WTC11 (cell line): Measurements from ENCODE around the gene RPS21. TPM values are rescaled to one million over a fixed set of nuclear protein-coding genes. Genes with fewer than 3 reads are reported as not detected.

Source experiments
- ATAC-seq: fragments of 200-7000 bp; cut with Tn5 transposase; 2 replicates; pipeline ENCODE4 v1.10.0; 2021; ENCODE audit warnings: mild to moderate bottlenecking, moderate library complexity
- CTCF ChIA-PET: fragments of 300-600 bp; sonication (Branson Sonifier 250); formaldehyde crosslinking; loops from one replicate; lab custom pipeline; 2021; ENCODE audit warnings: antibody characterized with exemption; lab: Charles Lee
- POLR2A ChIA-PET: fragments of 350-600 bp; sonication (Branson Sonifier 250); formaldehyde crosslinking; loops from one replicate; lab custom pipeline; 2021; ENCODE audit warnings: antibody characterized with exemption; lab: Charles Lee
- DNase-seq: peaks from one replicate; pipeline ENCODE4 v3.0.0; 2021; ENCODE audit warnings: low spot score
- H3K27ac Mint-ChIP-seq: 2 replicates; pipeline ENCODE4 v1.8.0; 2021; ENCODE audit warnings: mixed read lengths
- H3K27me3 Mint-ChIP-seq: 2 replicates; pipeline ENCODE4 v1.8.0; 2021; ENCODE audit warnings: low read depth, mild to moderate bottlenecking, moderate library complexity, mixed read lengths
- H3K36me3 Mint-ChIP-seq: 2 replicates; pipeline ENCODE4 v1.8.0; 2021; ENCODE audit warnings: mixed read lengths
- H3K4me1 Mint-ChIP-seq: 2 replicates; pipeline ENCODE4 v1.8.0; 2022; ENCODE audit warnings: mixed read lengths
- H3K4me3 Mint-ChIP-seq: 2 replicates; pipeline ENCODE4 v1.8.0; 2021; ENCODE audit warnings: mild to moderate bottlenecking, moderate library complexity, mixed read lengths
- H3K9me3 Mint-ChIP-seq: 2 replicates; pipeline ENCODE4 v1.8.0; 2021; ENCODE audit warnings: mixed read lengths
- AFF4 ChIP-seq: sonication (generic); formaldehyde crosslinking; IDR thresholded peaks from 2 replicates; pipeline ENCODE4 v1.8.1; 2023; ENCODE audit warnings: mild to moderate bottlenecking, missing genetic modification reagents, borderline replicate concordance
- ATF6 ChIP-seq: sonication (generic); formaldehyde crosslinking; IDR thresholded peaks from 2 replicates; pipeline ENCODE4 v1.8.1; 2023; ENCODE audit warnings: mild to moderate bottlenecking, missing genetic modification reagents
- CREM ChIP-seq: sonication (generic); formaldehyde crosslinking; IDR thresholded peaks from 2 replicates; pipeline ENCODE4 v1.8.1; 2022; ENCODE audit warnings: mild to moderate bottlenecking, missing genetic modification reagents, moderate library complexity
- E2F5 ChIP-seq: sonication (generic); formaldehyde crosslinking; IDR thresholded peaks from 2 replicates; pipeline ENCODE4 v1.8.1; 2022; ENCODE audit warnings: mild to moderate bottlenecking, moderate library complexity, missing genetic modification reagents
- ESRRA ChIP-seq: sonication (generic); formaldehyde crosslinking; IDR thresholded peaks from 2 replicates; pipeline ENCODE4 v1.8.1; 2022; ENCODE audit warnings: mild to moderate bottlenecking, missing genetic modification reagents, borderline replicate concordance
- FOXJ3 ChIP-seq: sonication (generic); formaldehyde crosslinking; IDR thresholded peaks from 2 replicates; pipeline ENCODE4 v1.9.0; 2021; ENCODE audit warnings: missing genetic modification reagents, mild to moderate bottlenecking, borderline replicate concordance
- HMGA2 ChIP-seq: fragments of 250-450 bp; sonication (Bioruptor Pico); IDR thresholded peaks from 2 replicates; pipeline ENCODE4 v1.4.0; 2021; ENCODE audit warnings: mild to moderate bottlenecking, moderate library complexity
- MLX ChIP-seq: sonication (generic); formaldehyde crosslinking; IDR thresholded peaks from 2 replicates; pipeline ENCODE4 v1.8.1; 2023; ENCODE audit warnings: mild to moderate bottlenecking, missing genetic modification reagents, moderate library complexity
- MYBL2 ChIP-seq: sonication (generic); formaldehyde crosslinking; IDR thresholded peaks from 2 replicates; pipeline ENCODE4 v1.8.1; 2023; ENCODE audit warnings: mild to moderate bottlenecking, moderate library complexity, missing genetic modification reagents
- RELA ChIP-seq: sonication (generic); formaldehyde crosslinking; IDR thresholded peaks from 2 replicates; pipeline ENCODE4 v1.8.1; 2022; ENCODE audit warnings: missing genetic modification reagents, mild to moderate bottlenecking, borderline replicate concordance
- TCF7 ChIP-seq: sonication (generic); formaldehyde crosslinking; IDR thresholded peaks from 2 replicates; pipeline ENCODE4 v1.8.0; 2022; ENCODE audit warnings: mild to moderate bottlenecking, low read depth, missing genetic modification reagents, moderate library complexity
- TEAD1 ChIP-seq: sonication (generic); formaldehyde crosslinking; IDR thresholded peaks from 2 replicates; pipeline ENCODE4 v1.8.0; 2022; ENCODE audit warnings: mild to moderate bottlenecking, missing genetic modification reagents
- ZNF423 ChIP-seq: fragments of 250-450 bp; sonication (Bioruptor Pico); IDR thresholded peaks from 2 replicates; pipeline ENCODE4 v2.1.2; 2022; ENCODE audit warnings: mild to moderate bottlenecking, moderate library complexity
- ZNF532 ChIP-seq: fragments of 250-450 bp; sonication (Bioruptor Pico); IDR thresholded peaks from 2 replicates; pipeline ENCODE4 v1.9.0; 2021; ENCODE audit warnings: mild to moderate bottlenecking, borderline replicate concordance
- total RNA-seq: library from RNA; stranded (reverse); gene quantifications from 3 replicates; pipeline ENCODE4 v1.2.3, GENCODE V29; 2021

RPS21 gene
- total RNA-seq, 1 experiment from 2014 or later, result 2,016 TPM

- H3K4me3 Mint-ChIP-seq, result no peak overlapping the region
Observed at GRCh38 chr20:62344092-62344491, 42.8 kb upstream of the RPS21 start.

GRCh38 chr20:62344782-62345181 lies 42.1 kb upstream of the RPS21 start:
- ChIA-PET CTCF (interaction anchor here (0.7 to 1.4 kb wide), 4 partner anchors 19 to 38 kb away, joined by 3 to 8 read pairs (median 4); no protein-coding TSS in a partner anchor), POLR2A (no interaction called here)
- TF ChIP-seq TCF7 (CRISPR knock-in tag) (no peak), MLX (CRISPR knock-in tag) (no peak), CREM (CRISPR knock-in tag) (no peak), ZNF423 (CRISPR knock-in tag) (no peak), FOXJ3 (no peak), MYBL2 (CRISPR knock-in tag) (no peak), E2F5 (CRISPR knock-in tag) (no peak), RELA (no peak), TEAD1 (CRISPR knock-in tag) (no peak), HMGA2 (no peak)
- Mint-ChIP-seq H3K9me3 (peaks cover 9% of the 10 kb centered on the region), H3K27me3 (no peaks in the 10 kb centered on the region), H3K27ac (peak overlapping the region; percentile 74; the same call in 1 of the 2 replicates), H3K36me3 (peaks cover 63% of the 10 kb centered on the region), H3K4me3 (no peak overlapping the region), H3K4me1 (peaks cover 2% of the 10 kb centered on the region; the same call in 1 of the 2 replicates)
- ATAC-seq (no peak), DNase-seq (no peak)

More at GRCh38 chr20:62344092-62344491, 42.8 kb upstream of the RPS21 start:
- Mint-ChIP-seq H3K4me1 (no peaks in the 10 kb centered on the region), H3K27me3 (no peaks in the 10 kb centered on the region), H3K27ac (no peak overlapping the region), H3K36me3 (peaks cover 64% of the 10 kb centered on the region), H3K9me3 (peaks cover 5% of the 10 kb centered on the region)
- DNase-seq (no peak), ATAC-seq (no peak)
- ChIA-PET POLR2A (interaction anchor here (0.8 kb wide), 1 partner anchor 21 kb away, joined by 3 read pairs; no protein-coding TSS in a partner anchor), CTCF (interaction anchor here (0.9 to 1.4 kb wide), 2 partner anchors 24 to 25 kb away, joined by 5 to 8 read pairs; no protein-coding TSS in a partner anchor)
- no peak for TF ChIP-seq ZNF423 (CRISPR knock-in tag)
- TF ChIP-seq ATF6 (CRISPR knock-in tag), result no peak
- no peak for TF ChIP-seq AFF4 (CRISPR knock-in tag)

GRCh38 chr20:62345681-62346370 lies 41.1 kb upstream of the RPS21 start:
- ChIA-PET POLR2A (interaction anchor here (0.6 kb wide), 1 partner anchor 338 kb away, joined by 3 read pairs; no protein-coding TSS in a partner anchor), CTCF (interaction anchor here (1.4 kb wide), 1 partner anchor 23 kb away, joined by 8 read pairs; no protein-coding TSS in a partner anchor)
- ATAC-seq, result no peak
- Mint-ChIP-seq H3K27ac (no peak overlapping the region), H3K9me3 (peaks cover 9% of the 10 kb centered on the region), H3K4me3 (no peak overlapping the region), H3K36me3 (peaks cover 69% of the 10 kb centered on the region), H3K27me3 (no peaks in the 10 kb centered on the region), H3K4me1 (peaks cover 2% of the 10 kb centered on the region; the same call in 1 of the 2 replicates)
- DNase-seq, result no peak
- TF ChIP-seq ZNF532 (CRISPR knock-in tag) (no peak), AFF4 (CRISPR knock-in tag) (no peak), ESRRA (no peak)
